Measurements from ENCODE around the gene GRIK4.
A peak's percentile ranks its signal among the peaks of the same experiment; 100 is the strongest.

The GRIK4 gene

DNA sequence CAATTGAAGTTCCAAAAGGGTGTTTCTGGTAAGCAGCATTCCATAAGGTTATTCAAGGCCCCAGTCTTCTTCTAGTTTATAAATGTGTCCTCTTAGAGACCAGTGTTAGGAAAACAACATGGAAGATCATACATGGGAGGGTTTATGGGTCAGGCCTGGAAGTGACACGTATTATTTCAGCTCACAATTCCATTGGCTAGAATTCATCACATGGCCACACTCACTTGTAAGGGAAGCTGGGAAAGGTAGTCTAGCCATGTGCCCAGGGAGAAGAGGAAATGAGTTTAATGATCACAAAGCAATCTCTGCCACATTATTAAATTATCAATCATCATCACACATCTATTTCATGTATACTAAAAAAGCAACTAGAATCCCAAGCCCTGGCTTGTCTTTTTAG, 330.6 kb downstream of the GRIK4 start:
- DNase-seq (ENCODE audit: low read depth), result no peak

GRCh38 chr11:120853435-120853834, 341.9 kb downstream of the GRIK4 start:
- DNase-seq (ENCODE audit: low read depth), result no peak

DNA sequence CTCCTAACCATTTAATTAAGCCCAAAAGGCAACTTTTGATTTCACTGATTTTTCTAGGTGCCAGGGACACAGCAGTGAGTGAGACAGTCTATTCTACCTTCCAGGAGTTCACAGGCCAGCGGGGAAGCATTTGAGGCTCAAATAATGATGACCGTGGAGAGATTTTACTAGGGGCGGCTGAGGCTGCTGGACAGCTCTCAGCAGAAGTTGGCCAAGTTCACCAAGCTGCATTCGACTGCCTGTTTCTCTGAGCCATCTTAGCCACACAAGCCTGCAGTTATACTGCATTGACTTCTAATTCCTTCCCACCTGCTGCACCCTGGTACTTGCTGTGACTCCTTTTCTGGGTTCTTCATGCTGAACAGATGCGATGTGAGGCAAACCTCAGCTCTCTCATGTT, 343.4 kb downstream of the GRIK4 start:
- no peak for DNase-seq (ENCODE audit: low read depth)

GRCh38 chr11:120857508-120857907, 346.0 kb downstream of the GRIK4 start:
- DNase-seq (ENCODE audit: low read depth), result no peak

DNA sequence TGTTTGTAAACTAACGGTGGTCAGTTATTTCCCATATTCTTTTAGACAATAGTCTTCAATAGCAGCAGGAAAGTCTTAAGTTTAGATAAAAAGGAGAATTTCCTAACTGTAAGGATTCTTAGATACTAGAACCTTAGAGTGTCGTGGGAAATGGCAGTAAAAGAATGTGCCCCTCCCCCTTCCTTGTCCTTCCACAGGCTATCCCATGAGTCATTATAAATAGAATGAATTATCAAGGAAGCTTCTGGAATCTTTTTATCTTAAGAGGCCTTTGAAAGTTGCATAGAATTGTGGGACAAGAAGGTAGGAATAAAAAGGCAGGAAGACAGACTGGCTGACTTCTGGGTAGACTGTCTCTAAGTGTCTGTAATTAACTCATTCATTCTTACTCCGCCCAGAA, 347.2 kb downstream of the GRIK4 start:
- DNase-seq (ENCODE audit: low read depth), result no peak

- no peak for DNase-seq (ENCODE audit: low read depth)
Observed at GRCh38 chr11:120859552-120860295, 348.2 kb downstream of the GRIK4 start.

DNA sequence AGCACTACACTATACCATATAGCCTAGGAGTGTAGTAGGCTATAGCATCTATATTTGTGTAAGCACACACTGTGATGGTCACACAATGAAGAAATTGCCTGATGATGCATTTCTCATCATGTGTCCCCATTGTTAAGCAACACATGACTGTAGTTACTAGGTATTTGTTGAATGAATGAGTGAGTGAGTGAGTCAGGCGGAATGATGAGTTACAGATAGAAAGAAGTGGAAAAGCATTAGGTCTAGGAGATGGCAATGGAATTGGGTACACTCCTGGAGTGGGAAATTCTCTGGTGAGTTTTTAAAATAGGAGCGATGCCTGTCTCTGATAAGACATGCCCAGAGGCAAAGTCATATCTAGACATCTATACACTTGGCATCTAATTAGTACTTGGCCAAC, 351.8 kb downstream of the GRIK4 start:
- peak; percentile 29 for DNase-seq (ENCODE audit: low read depth)

DNA sequence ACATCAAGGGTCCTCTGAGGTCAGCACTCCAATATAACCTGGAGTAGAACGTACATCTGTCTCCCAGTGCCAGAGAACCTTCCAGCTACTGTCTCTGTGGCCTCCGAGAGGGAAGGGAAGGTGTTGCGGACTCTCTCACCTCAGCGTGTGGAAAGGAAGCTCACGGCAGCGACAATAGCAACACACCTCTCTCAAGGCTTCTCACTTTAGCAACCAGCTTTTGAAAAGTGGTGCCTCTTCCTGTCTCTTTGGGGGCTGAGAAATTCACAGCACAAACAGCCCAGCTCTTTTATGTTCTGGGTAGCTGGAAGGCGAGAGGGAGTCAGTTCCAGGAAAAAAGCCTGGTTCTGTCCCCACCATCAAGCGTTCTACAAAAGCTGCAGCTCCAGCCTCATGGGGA, 355.5 kb downstream of the GRIK4 start:
- DNase-seq (ENCODE audit: low read depth), result no peak

GRCh38 chr11:120867531-120867930, 356.0 kb downstream of the GRIK4 start:
- no peak for DNase-seq (ENCODE audit: low read depth)

DNA sequence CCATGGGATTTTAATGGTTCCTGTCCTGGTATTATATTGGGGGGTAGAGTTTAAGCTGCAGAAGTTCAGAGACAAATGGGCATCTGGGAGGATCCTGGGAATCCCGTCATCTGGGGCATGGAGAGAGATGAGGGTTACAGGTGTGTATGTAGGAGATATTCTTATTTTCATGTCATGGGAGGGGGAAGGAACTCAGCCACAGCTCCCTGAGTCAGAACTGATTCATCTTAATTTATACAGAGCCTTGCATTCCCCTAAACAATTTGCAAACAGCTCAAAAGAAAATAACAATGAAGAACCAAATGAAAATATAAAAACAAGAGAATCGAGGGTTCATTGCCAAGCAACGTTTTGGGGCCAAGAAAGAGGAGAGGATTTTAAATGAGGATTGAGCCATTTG, 356.4 kb downstream of the GRIK4 start:
- DNase-seq (ENCODE audit: low read depth), result no peak

GRCh38 chr11:120869097-120869496, 357.5 kb downstream of the GRIK4 start:
- DNase-seq (ENCODE audit: low read depth), result no peak

DNA sequence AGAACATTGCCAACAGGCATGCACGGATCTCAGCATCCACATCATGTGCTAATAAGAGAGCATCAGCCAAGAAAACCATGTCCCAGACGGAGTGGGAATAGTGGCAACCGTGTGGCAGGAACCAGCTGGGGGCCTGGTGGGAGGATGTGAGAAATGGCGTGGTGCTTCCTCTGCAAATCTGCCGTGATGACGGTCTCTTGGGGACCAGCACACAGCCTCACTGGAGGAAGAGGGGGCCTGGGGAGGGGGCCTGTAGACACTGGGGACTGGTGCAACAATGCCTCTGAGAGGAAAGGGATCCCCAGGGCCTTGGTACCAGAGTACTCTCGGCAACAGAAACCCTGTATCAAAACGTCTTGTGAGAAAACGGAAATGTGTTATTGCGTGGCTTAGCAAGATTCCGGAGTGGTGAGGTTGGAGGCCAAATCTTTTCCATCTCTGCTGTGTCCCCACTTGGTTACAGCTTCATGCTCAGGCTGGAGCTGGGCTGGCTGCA, 358.0 kb downstream of the GRIK4 start:
- no peak for DNase-seq (ENCODE audit: low read depth)

GRCh38 chr11:120871194-120871593, 359.6 kb downstream of the GRIK4 start:
- DNase-seq (ENCODE audit: low read depth), result no peak

GRCh38 chr11:120871924-120872323, 360.4 kb downstream of the GRIK4 start:
- no peak for DNase-seq (ENCODE audit: low read depth)

DNA sequence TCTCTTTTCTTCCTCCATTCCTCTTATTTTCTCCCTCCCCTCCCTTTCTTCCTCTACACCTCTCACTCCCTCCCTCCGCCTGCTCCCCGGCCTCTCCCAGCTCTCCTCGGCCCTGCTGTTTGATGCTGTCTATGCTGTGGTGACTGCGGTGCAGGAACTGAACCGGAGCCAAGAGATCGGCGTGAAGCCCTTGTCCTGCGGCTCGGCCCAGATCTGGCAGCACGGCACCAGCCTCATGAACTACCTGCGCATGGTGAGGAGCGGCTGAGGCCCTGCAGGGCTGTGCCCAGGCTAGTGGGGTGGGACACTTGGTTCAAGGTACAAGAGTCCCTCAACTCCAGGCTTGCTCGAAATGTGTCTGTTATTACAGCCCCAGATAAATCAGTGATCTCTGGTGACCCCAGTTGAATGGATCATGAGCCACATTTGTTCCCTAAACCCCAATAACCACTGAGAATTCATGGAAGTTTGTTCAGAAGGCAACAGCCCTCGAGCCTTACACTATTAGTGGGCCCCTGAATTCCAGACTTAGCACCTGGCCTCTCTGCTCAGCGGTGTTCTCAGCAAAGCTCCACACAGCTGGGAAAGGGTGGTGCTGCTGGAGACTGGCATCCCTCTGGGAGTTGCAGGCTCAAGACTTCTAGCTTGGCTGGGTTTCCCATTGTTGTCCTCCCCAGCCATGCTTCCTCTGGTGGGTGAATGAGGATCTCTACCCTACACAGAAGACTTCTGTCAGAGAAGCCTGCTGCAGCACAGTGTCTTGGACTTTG, 362.6 kb downstream of the GRIK4 start:
- no peak for DNase-seq (ENCODE audit: low read depth)

- DNase-seq (ENCODE audit: low read depth), result no peak
Observed at GRCh38 chr11:120875986-120876385, 364.4 kb downstream of the GRIK4 start.

DNA sequence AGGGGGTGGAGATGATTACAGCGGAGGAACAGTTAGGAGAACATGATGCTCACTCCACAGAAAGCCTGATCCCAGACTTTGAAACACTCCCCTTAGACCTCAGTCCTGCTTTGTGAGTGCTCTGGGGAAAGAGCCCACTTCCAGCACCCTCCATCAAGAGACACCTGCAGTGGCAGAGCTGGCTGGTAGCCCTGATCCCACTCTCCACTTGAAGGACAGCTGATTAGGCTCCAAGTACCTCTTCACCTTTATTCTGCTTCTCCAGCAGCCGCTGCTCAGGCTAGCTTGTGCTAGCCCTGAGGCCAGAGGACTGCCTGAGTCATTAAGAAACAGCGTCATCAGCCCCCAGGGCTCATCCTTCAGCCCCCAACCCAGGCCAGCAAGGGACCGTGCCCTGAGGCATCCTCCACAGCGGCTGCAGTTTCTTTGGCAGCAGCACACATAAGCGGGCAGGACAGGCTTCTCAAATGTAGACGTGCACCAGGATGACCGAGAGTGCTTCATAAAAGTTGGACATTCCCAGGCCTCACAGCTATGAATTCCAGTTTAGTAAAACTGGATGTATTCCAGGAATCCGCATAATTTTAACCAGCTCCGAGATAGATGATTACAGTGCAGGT, 366.3 kb downstream of the GRIK4 start:
- no peak for DNase-seq (ENCODE audit: low read depth)

DNA sequence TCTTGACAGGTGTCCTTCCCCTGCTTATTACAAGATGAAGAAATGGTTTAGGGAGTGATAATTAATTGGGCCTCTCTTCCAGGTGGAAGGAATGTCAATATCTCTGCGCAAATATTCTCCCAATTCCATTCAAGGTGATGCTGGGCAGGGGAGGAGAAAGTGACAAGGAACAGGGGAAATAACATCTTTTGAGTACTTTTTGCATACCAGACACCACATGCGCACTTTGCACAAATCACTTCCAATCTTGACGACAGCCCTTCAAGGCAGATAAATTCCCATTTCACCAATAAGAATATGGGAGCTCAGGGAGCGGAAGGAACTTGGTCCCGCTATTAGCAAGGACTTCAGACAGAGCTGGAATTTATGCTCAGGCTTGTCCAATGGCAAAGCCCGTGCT, 367.2 kb downstream of the GRIK4 start:
- no peak for DNase-seq (ENCODE audit: low read depth)

- no peak for DNase-seq (ENCODE audit: low read depth)
Observed at GRCh38 chr11:120880498-120881175, 369.1 kb downstream of the GRIK4 start.

GRCh38 chr11:120881596-120881995, 370.0 kb downstream of the GRIK4 start:
- DNase-seq (ENCODE audit: low read depth), result no peak

DNA sequence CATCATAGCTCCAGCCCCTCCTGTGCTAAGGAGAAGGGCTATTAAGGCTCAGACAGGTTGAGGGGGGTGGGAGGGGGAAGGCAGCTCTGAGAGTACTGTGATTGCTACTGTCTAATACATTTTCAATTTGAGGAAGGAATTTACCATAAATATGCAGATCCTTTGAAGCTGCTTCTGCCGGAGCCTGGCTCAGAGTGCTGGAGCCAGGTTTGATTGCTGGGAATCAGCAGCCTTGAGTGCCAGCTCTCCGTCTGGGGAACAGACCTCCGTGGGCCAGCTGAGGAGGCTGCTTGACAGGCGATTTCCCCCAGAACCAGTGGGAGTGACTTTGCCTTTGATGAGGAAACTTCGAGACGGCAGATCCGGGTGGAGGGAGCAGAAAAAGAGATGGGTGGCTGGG, 370.6 kb downstream of the GRIK4 start:
- DNase-seq (ENCODE audit: low read depth), result no peak

DNA sequence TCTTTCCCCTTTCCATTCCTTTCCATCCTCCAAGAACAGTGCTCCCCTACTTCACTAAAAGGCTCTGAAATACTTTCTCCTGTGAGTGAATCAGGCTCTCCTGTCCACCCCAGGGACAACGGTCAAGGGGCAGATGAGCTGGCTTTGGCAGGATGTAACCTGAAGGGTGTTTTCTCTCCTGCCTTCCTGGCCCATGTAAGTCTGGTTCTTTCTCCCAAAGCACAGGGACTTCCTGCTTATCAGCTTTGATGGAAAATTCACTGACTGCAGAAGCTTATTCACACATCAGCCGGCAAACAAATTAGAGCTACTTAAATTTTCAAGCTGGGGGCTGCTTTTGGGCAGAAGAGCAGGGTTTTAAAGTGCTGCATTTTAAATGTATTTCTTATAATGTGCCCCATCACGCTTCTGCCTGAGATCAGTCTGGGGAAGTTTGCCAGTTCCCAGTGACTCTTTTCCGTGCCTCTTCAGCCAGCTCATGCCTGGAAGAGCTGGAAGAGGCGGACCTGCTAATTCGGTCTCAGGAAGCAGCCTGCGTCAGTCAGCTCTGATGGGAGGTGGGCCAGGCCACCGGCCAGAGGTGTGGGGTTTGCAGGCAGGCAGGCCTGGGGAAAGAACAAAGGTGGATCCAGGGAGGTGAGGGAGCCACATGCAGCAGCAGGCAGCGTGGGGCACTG, 372.0 kb downstream of the GRIK4 start:
- peak; percentile 32 for DNase-seq (ENCODE audit: low read depth)
